Activated CD4-positive, alpha-beta T cell treated with anti-CD3 and anti-CD28 coated beads, Interleukin-2, amount 50 U/mL, for 4 hours (primary cell): ENCODE data around the gene CDH13.

Experiments
- DNase-seq, 2 experiments: peaks; one replicate each; pipeline ENCODE4 v3.0.0-alpha.2; 2020

CDH13 gene

DNA sequence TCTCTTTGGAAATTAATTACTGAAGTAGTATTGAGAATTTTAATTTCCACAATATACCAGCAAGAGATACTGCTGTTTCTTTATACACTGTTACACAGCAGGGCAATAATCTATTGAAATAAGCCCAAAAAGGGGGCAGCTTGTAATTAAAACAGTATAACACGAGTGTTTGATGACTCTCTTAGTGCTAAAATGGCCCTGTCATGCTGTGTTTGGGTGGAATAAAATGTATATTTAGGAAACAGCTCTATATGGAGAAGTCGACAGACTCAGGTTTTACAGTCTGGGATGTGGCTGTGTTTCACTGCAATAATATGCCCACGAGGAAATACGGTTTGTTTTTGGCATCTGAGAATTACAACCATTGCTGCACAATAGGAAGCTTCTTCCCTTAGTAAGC lies 643.3 kb downstream of the CDH13 start:
- DNase-seq: no peak

- DNase-seq: no peak
Observed at GRCh38 chr16:83270640-83271039, 643.9 kb downstream of the CDH13 start.

GRCh38 chr16:83271123-83271522 lies 644.4 kb downstream of the CDH13 start:
- DNase-seq: no peak

DNA sequence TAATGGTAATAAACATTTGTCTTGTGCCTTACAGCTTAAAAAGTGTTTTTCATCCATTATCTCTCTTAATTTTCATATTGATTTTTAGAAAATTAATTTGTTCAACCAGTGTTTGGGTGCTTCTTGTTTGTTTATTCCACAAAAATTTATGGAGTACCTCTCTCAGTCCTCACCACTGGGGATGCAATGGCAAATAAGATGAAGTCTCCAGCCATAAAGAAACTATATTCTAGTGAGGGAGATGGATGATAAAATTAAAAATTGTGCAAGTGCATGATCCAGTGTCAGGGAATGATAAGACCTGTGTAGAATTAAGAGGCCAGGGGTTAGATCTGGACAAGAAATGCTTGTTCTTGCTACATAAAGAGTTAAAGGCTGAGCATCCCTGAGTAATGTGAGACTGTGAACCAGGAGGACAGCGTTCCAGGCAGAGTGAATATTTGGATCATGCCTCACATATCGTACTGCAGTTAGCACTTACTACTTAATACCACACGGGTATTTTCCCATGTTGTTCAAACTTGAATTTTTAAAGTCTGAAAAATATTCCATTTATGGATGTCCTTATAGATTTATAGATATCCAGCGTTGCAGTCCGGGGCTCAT lies 645.3 kb downstream of the CDH13 start:
- DNase-seq: no peak

DNA sequence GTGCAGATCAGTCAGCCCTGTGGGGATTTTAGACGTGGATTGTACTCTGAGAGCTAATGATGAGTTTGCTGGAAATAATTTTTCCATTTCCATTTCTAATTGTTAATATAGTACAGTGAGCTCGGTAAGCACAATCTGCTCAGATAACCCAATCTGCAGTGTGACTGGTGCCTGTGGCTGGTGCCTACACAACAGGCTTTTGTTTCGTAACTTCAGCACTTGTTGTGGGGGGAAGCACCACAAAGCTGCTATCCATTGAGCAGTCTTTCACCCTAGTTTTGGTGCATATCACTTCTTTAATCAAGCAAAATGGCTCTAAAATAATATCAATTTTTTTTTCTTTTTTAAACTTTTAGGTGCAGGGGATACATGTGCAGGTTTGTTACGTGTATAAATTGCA lies 646.1 kb downstream of the CDH13 start:
- DNase-seq: no peak

DNA sequence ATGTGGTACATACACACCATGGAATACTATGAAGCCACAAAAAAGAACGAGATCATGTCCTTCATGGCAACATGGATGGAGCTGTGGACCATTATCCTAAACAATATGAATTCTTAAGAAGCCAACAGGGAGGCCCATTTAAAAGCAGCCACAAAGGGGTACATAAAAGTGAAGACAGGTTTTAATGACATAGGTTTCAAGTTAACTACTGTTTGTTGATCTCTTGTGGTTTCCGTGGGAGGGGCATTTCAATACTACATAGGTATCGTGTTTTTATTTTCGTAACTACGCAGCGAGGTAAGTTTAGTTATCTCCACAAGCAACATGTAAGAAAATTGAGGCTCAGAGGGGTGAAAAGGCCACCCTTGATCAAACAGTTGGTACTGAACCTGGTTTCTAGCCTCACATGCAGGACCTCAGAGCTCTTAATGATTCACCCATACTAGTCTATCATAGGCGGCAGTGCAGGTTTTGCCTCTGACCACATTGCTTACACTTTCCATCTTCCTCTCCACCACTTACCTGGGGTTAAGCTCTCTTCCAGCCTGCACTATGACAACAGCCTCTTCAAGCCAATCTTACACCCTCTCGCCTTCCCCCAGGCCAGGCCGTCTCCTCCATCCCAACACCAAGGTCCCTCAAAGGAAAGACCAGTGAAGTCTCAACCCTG lies 646.9 kb downstream of the CDH13 start:
- DNase-seq: no peak

GRCh38 chr16:83279251-83279650 lies 652.5 kb downstream of the CDH13 start:
- DNase-seq: no peak

- DNase-seq: no peak
Observed at GRCh38 chr16:83285921-83286320, 659.2 kb downstream of the CDH13 start.

DNA sequence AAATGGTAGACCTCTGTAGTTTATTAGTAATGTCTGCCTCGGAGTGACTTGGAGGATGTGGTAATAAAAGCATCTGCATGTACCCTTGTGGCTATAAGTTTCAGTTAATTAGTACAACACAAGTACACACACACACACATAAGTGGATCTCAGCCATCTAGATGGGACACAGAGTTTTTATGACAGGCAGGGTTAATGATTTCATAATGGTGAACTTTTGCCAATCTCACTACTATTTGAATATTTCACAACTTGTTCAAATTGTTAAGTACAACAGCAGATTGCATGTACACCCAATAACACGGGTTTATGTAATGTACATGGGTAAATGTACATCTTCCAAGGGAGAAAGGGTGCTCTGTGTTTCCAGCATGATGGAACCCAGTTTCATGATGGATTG lies 669.7 kb downstream of the CDH13 start:
- DNase-seq: no peak

- DNase-seq: no peak
Observed at GRCh38 chr16:83298541-83298940, 671.8 kb downstream of the CDH13 start.

- DNase-seq: no peak
Observed at GRCh38 chr16:83300326-83300725, 673.6 kb downstream of the CDH13 start.

DNA sequence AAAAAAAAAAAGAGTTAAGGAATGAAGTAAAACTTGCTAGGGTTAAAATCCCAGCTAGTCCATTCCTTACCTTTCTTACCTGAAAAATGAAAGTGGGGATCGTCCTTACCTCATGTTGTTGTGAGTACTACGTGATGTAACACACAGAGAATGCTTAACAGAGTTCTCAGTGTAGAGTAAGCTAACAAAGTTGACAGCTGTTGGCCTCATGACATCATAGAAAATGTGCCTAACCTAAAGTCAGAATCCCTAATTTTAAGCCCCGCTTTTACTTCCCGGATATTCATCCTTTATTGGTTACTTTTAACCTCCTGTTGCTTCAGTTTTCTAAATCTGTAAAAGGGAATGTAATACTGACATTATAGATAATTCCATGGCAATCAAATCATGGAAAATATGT lies 675.2 kb downstream of the CDH13 start:
- no peak for DNase-seq

DNA sequence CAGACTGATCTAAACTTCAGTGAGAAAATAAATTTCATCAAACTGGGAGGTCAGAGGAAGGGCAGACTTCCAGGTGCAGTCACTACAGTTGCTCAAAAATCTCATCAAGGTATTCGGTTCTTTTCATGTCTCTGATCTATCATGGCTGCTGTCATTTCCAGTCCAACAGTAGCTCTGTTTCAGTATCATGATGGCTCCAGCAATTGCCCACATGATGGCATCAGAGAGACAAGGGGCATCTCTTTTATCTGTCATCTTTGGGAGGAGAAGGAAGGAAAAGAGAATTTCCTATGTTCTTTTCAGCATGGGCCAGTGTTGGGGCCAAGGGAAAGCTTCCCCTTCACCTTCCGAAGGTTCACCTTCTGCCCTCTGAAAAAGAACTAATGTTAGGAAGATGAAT lies 676.1 kb downstream of the CDH13 start:
- DNase-seq: no peak

GRCh38 chr16:83305092-83305491 lies 678.3 kb downstream of the CDH13 start:
- DNase-seq: no peak

- no peak for DNase-seq
Observed at GRCh38 chr16:83306961-83307593, 680.3 kb downstream of the CDH13 start.

- DNase-seq: no peak
Observed at GRCh38 chr16:83307594-83307992, 680.8 kb downstream of the CDH13 start.

GRCh38 chr16:83308414-83308813 lies 681.6 kb downstream of the CDH13 start:
- no peak for DNase-seq

- no peak for DNase-seq
Observed at GRCh38 chr16:83310816-83311215, 684.0 kb downstream of the CDH13 start.

- no peak for DNase-seq
Observed at GRCh38 chr16:83312015-83312717, 685.4 kb downstream of the CDH13 start.

GRCh38 chr16:83312718-83313245 lies 686.0 kb downstream of the CDH13 start:
- no peak for DNase-seq

GRCh38 chr16:83315271-83315670 lies 688.5 kb downstream of the CDH13 start:
- no peak for DNase-seq

DNA sequence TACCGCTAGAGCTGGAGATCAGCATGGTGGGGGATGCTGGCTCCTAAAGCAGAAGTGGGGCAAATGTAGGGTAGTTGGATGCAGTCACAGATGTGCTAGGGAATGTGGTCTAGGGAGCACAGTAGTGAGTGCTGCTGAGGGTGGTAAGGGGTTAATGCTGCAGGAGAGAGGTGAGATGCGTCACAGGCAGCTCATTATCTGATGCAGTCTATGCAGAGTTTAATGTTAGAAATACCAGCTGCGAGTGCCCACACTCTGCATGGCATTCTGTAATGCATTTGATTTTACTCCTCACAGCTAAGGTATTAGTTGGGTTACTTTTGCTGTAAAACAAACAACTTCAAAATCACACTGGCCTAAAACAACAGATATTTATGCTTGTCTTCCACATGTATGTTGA lies 689.7 kb downstream of the CDH13 start:
- DNase-seq: no peak

GRCh38 chr16:83318390-83318789 lies 691.6 kb downstream of the CDH13 start:
- DNase-seq: no peak

DNA sequence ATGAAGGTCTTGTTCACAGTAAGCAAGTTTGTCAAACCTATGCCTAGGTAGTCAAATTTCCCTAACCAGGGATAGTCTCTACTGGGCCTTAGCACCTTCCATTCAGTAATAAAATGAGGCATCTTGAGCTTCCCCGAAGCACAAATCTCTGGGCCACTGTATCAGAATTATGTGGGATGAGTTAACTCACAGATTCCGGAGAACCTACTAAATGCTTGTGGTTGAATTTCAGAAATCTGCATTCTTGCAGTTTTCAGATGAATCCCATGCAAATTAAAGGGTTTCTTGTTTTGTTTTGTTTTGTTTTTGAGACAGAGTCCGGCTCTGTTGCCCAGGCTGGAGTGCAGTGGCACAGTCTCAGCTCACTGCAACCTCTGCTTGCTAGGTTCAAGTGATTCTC lies 702.2 kb downstream of the CDH13 start:
- no peak for DNase-seq
